Keratinocyte (primary cell): Measurements from ENCODE around the gene CCDC171. TPM values are rescaled to one million over a fixed set of nuclear protein-coding genes. Genes with fewer than 3 reads are reported as not detected.

Experiments
- DNase-seq: peaks from one replicate; pipeline ENCODE4 v3.0.0-alpha.2; 2011; ENCODE audit warnings: low read depth, missing footprints, low spot score
- FAIRE-seq: peaks from 2 replicates; lab custom pipeline; 2011; peaks lifted over from hg19 to GRCh38; lab: Jason Lieb, UNC
- H2AFZ ChIP-seq: 2 replicates; pipeline ENCODE4 v1.6.0; 2012; ENCODE audit warnings: low read length, control low read depth, inconsistent platforms; ENCODE audit not compliant: control insufficient read depth
- H3K27ac ChIP-seq: 2 replicates; pipeline ENCODE4 v1.5.1; 2011; ENCODE audit warnings: low read length; ENCODE audit not compliant: control insufficient read depth, insufficient read depth
- H3K27me3 ChIP-seq: 3 replicates; pipeline ENCODE4 v1.6.0; 2011; ENCODE audit warnings: low read length; ENCODE audit not compliant: control insufficient read depth, insufficient read depth; ENCODE audit errors: extremely low read depth
- H3K36me3 ChIP-seq, 2 experiments: 2 replicates in 1 of 2; 3 replicates in 1 of 2; pipeline ENCODE4 v1.5.1; 2011; ENCODE audit warnings: low read length in 2 of 2, mild to moderate bottlenecking in 1 of 2; ENCODE audit not compliant: control insufficient read depth in 2 of 2, insufficient read depth in 2 of 2; ENCODE audit errors: extremely low read depth in 1 of 2
- H3K4me1 ChIP-seq: 3 replicates; pipeline ENCODE4 v1.5.1; 2011; ENCODE audit warnings: low read length; ENCODE audit not compliant: control insufficient read depth, insufficient read depth; ENCODE audit errors: extremely low read depth
- H3K4me2 ChIP-seq: 3 replicates; pipeline ENCODE4 v1.6.0; 2011; ENCODE audit warnings: low read depth, low read length; ENCODE audit not compliant: control insufficient read depth, insufficient read depth; ENCODE audit errors: extremely low read depth
- H3K4me3 ChIP-seq, 3 experiments: fragments of 200-600 bp in 1 of 3; sonication (generic) in 1 of 3; 2 replicates in 2 of 3; 3 replicates in 1 of 3; pipeline ENCODE4 v1.5.1; 2011 to 2016; ENCODE audit warnings: low read length in 3 of 3, mild to moderate bottlenecking in 3 of 3, control low read depth in 2 of 3, inconsistent platforms in 1 of 3, low read depth in 1 of 3, mixed read lengths in 1 of 3, mixed run types in 1 of 3, moderate library complexity in 1 of 3; ENCODE audit not compliant: control insufficient read depth in 2 of 3, insufficient read depth in 2 of 3; ENCODE audit errors: extremely low read depth in 1 of 3
- H3K79me2 ChIP-seq: 2 replicates; pipeline ENCODE4 v1.6.0; 2012; ENCODE audit warnings: low read length; ENCODE audit not compliant: control insufficient read depth, insufficient read depth
- H3K9ac ChIP-seq: 3 replicates; pipeline ENCODE4 v1.6.0; 2011; ENCODE audit warnings: low read length; ENCODE audit not compliant: control insufficient read depth, insufficient read depth; ENCODE audit errors: extremely low read depth
- H3K9me1 ChIP-seq: 3 replicates; pipeline ENCODE4 v1.6.0; 2011; ENCODE audit warnings: low read length; ENCODE audit not compliant: control insufficient read depth, insufficient read depth; ENCODE audit errors: extremely low read depth
- H3K9me3 ChIP-seq: 2 replicates; pipeline ENCODE4 v1.5.1; 2012; ENCODE audit warnings: low read depth, low read length; ENCODE audit not compliant: control insufficient read depth
- H4K20me1 ChIP-seq: 3 replicates; pipeline ENCODE4 v1.6.0; 2011; ENCODE audit warnings: low read length; ENCODE audit not compliant: control insufficient read depth, insufficient read depth; ENCODE audit errors: extremely low read depth
- CTCF ChIP-seq, 3 experiments: IDR thresholded peaks in 1 of 3; conservative IDR thresholded peaks in 1 of 3; optimal IDR thresholded peaks in 1 of 3; 2 replicates in 2 of 3; 3 replicates in 1 of 3; pipeline versions ENCODE3 to v1.5.1; 2011; ENCODE audit warnings: low read length in 3 of 3, mild to moderate bottlenecking in 3 of 3, moderate library complexity in 2 of 3, control low read depth in 1 of 3, inconsistent platforms in 1 of 3; ENCODE audit not compliant: insufficient read depth in 2 of 3; ENCODE audit errors: extremely low read depth in 1 of 3
- EZH2 ChIP-seq: IDR thresholded peaks from one replicate; pipeline ENCODE4 v1.6.1; 2012; ENCODE audit warnings: inconsistent platforms, mild to moderate bottlenecking, low read length, moderate library complexity
- dilution Hi-C: fragments of 300-500 bp; cut with MboI; formaldehyde crosslinking; loops from one replicate; pipeline ENCODE4 v1.7.0; 2020; ENCODE audit warnings: low sequenced_read_pairs; ENCODE audit not compliant: extremely low pct_ligation_motif_present
- polyA plus RNA-seq, 5 experiments: library from polyadenylated mRNA; depleted of rRNA in 3 of 5; stranded (reverse) in 3 of 5; stranded (forward) in 1 of 5; unstranded in 1 of 5; fragments of >200 nt; gene quantifications; 1 replicate in 1 of 5; 2 replicates in 3 of 5; 3 replicates in 1 of 5; pipeline versions ENCODE4 v1.2.1 to v1.2.3, GENCODE V29; 2011 to 2012; ENCODE audit warnings: missing spikeins in 2 of 5, low read depth in 1 of 5, low replicate concordance in 1 of 5

The CCDC171 gene
- polyA plus RNA-seq, 1 donor (not counting 4 experiments of a cell fraction or from before 2014, with no cell fraction given): 0.46 TPM

- H4K20me1 ChIP-seq: no peaks in the 10 kb centered on the region
- H3K9ac ChIP-seq: no peak overlapping the region
- dilution Hi-C loops: no loop called here
- no peaks in the 10 kb centered on the region for H3K79me2 ChIP-seq
- no peak overlapping the region for H3K4me2 ChIP-seq
- no peak overlapping the region for H2AFZ ChIP-seq
- DNase-seq (no peak), FAIRE-seq (no peak)
- TF ChIP-seq CTCF (optimal IDR thresholded peaks at IDR 0.05 in 1 of 3, IDR thresholded peaks at IDR 0.05 in 1 of 3, conservative IDR thresholded peaks at IDR 0.05 in 1 of 3; ENCODE audit: extremely low read depth in 1 of 3, insufficient read depth in 2 of 3, low read length in 3 of 3) (no peak), EZH2 (no peak)
- H3K9me1 ChIP-seq: no peaks in the 10 kb centered on the region
- H3K27ac ChIP-seq: no peak overlapping the region
- H3K9me3 ChIP-seq: no peaks in the 10 kb centered on the region
- H3K27me3 ChIP-seq: no peaks in the 10 kb centered on the region
- H3K4me3 ChIP-seq: no peak overlapping the region
- no peaks in the 10 kb centered on the region for H3K4me1 ChIP-seq
- H3K36me3 ChIP-seq: no peaks in the 10 kb centered on the region
Observed at GRCh38 chr9:15640121-15640520, 87.3 kb downstream of the CCDC171 start.

- Histone ChIP-seq H3K36me3 (no peaks in the 10 kb centered on the region), H3K9ac (no peak overlapping the region), H3K4me1 (no peaks in the 10 kb centered on the region), H3K9me3 (no peaks in the 10 kb centered on the region), H3K4me2 (no peak overlapping the region), H3K4me3 (no peak overlapping the region), H3K27me3 (no peaks in the 10 kb centered on the region), H4K20me1 (no peaks in the 10 kb centered on the region), H3K9me1 (no peaks in the 10 kb centered on the region), H3K79me2 (no peaks in the 10 kb centered on the region), H2AFZ (no peak overlapping the region), H3K27ac (no peak overlapping the region)
- no peak for DNase-seq
- TF ChIP-seq CTCF (optimal IDR thresholded peaks at IDR 0.05 in 1 of 3, IDR thresholded peaks at IDR 0.05 in 1 of 3, conservative IDR thresholded peaks at IDR 0.05 in 1 of 3; ENCODE audit: extremely low read depth in 1 of 3, insufficient read depth in 2 of 3, low read length in 3 of 3): no peak
- TF ChIP-seq EZH2: no peak
- dilution Hi-C loops: no loop called here
- FAIRE-seq: no peak
Observed at GRCh38 chr9:15641291-15641690, 88.4 kb downstream of the CCDC171 start.
